AG09309 (cell line): ENCODE data around the gene TANGO6.

Experiments used
- DNase-seq: peaks from one replicate; pipeline ENCODE4 v3.0.0-alpha.2; 2010; ENCODE audit warnings: low read depth
- H3K4me3 ChIP-seq: 2 replicates; pipeline ENCODE4 v1.5.1; 2011; ENCODE audit warnings: mild to moderate bottlenecking, low read depth, low read length, moderate library complexity; ENCODE audit not compliant: control insufficient read depth
- CTCF ChIP-seq: IDR thresholded peaks from 2 replicates; pipeline ENCODE4 v1.5.1; 2011; ENCODE audit warnings: mild to moderate bottlenecking, low read depth, low read length, inconsistent platforms; ENCODE audit not compliant: insufficient read depth, control insufficient read depth; ENCODE audit errors: missing control alignments

Gene TANGO6

GRCh38 chr16:69131167-69131838 lies 288.0 kb downstream of the TANGO6 start:
- DNase-seq, result no peak
- no peak for TF ChIP-seq CTCF
- peak overlapping the region; percentile 100 for H3K4me3 ChIP-seq

- peak; percentile 21 for DNase-seq
- no peak for TF ChIP-seq CTCF
- H3K4me3 ChIP-seq, result peak overlapping the region; percentile 100
These were observed 288.6 kb downstream of the TANGO6 start for GRCh38 chr16:69131839-69132423.

- no peak for TF ChIP-seq CTCF
- peak; percentile 13 for DNase-seq
- peak within 1 kb of the TSS; percentile 100 for H3K4me3 ChIP-seq
These were observed 289.3 kb downstream of the TANGO6 start, which contains the start of the genes CHTF8 and UTP4 for GRCh38 chr16:69132424-69133252. Gene CHTF8 (minus strand): TSS chr16:69132588. CDS start chr16:69121458, 11,130 bp downstream. Gene UTP4 (plus strand): TSS chr16:69132649. CDS start chr16:69133460, 811 bp downstream.

GRCh38 chr16:69133373-69133954 lies 290.1 kb downstream of the TANGO6 start:
- H3K4me3 ChIP-seq, result peak overlapping the region; percentile 100
- no peak for TF ChIP-seq CTCF

More at GRCh38 chr16:69133373-69133954, 290.1 kb downstream of the TANGO6 start:
- no peak for DNase-seq
